IPS-15b (cell line): ENCODE data around the gene CDH12.

Experiments used
- H3K27me3 ChIP-seq: one replicate; pipeline ENCODE4 v1.6.1; 2013; ENCODE audit warnings: low read length; ENCODE audit not compliant: control insufficient read depth, insufficient read depth
- H3K36me3 ChIP-seq: one replicate; pipeline ENCODE4 v1.6.1; 2013; ENCODE audit warnings: low read length; ENCODE audit not compliant: control insufficient read depth, insufficient read depth
- H3K4me1 ChIP-seq: one replicate; pipeline ENCODE4 v1.6.1; 2013; ENCODE audit warnings: mild to moderate bottlenecking, low read length; ENCODE audit not compliant: control insufficient read depth, insufficient read depth
- H3K4me3 ChIP-seq: one replicate; pipeline ENCODE4 v1.5.1; 2013; ENCODE audit warnings: low read depth, low read length
- H3K9ac ChIP-seq: one replicate; pipeline ENCODE4 v1.6.1; 2013; ENCODE audit warnings: low read depth, mild to moderate bottlenecking, low read length
- H3K9me3 ChIP-seq: one replicate; pipeline ENCODE4 v1.6.1; 2013; ENCODE audit warnings: mild to moderate bottlenecking, low read length; ENCODE audit not compliant: control insufficient read depth, insufficient read depth

Gene CDH12

GRCh38 chr5:21806271-21806670 is 1046.9 kb downstream of the CDH12 start:
- no peaks in the 10 kb centered on the region for H3K36me3 ChIP-seq
- H3K4me1 ChIP-seq = no peaks in the 10 kb centered on the region
- H3K27me3 ChIP-seq = no peaks in the 10 kb centered on the region
- H3K9ac ChIP-seq = no peak overlapping the region
- H3K4me3 ChIP-seq = no peak overlapping the region
- no peaks in the 10 kb centered on the region for H3K9me3 ChIP-seq

DNA sequence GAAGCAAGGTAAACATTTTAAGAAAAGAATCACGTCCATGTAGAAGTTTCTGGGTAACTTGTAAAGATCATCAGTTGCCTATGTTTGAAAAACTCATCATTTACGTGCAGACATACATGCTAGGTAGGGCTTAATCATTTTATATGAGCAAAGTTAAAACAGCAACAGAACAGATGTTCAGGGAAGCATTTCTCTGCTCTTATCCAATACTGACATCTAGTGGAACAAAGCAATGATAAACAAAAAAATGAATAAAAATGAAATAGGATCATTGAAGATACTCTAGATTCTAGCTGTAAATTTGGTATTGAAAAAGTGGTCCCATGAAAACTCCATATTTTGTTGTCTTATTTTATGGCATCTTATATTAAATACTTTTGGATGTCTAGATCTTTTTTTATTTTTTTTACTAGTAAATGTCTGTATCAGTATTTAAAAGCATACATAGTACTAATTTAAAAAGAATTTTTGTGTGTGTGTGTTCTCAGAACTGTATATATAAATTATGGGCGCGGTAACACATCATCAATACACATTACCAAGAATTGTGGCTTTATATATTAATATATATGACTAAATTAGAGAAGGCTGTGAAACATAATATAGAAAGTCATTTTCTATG is 1050.2 kb downstream of the CDH12 start:
- H3K36me3 ChIP-seq = no peaks in the 10 kb centered on the region
- no peak overlapping the region for H3K9ac ChIP-seq
- no peaks in the 10 kb centered on the region for H3K4me1 ChIP-seq
- H3K4me3 ChIP-seq = no peak overlapping the region
- H3K9me3 ChIP-seq = no peaks in the 10 kb centered on the region
- no peaks in the 10 kb centered on the region for H3K27me3 ChIP-seq

GRCh38 chr5:21802100-21802499 is 1051.0 kb downstream of the CDH12 start:
- H3K4me1 ChIP-seq = no peaks in the 10 kb centered on the region
- H3K36me3 ChIP-seq = no peaks in the 10 kb centered on the region
- no peak overlapping the region for H3K4me3 ChIP-seq
- no peaks in the 10 kb centered on the region for H3K27me3 ChIP-seq
- H3K9me3 ChIP-seq = no peaks in the 10 kb centered on the region
- H3K9ac ChIP-seq = no peak overlapping the region

DNA sequence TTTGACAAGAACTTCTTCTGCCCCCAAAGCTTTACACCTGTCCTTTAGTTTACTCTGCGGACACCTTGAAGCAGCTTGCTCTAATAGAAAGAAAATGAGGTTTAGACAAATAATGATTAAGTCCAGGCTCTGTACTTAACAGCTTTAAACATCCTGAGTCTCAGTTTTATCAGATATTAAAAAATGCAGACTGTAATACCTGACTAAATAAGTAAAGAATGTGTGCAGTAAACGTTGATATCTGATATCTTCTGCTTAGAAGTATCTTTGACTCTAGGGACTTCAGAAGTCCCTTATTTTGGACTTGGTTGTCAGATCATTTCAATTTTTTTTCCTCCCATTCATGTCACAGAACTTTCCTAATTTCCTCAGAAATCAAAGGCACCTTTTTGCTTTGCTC is 1060.4 kb downstream of the CDH12 start:
- H3K9ac ChIP-seq = no peak overlapping the region

DNA sequence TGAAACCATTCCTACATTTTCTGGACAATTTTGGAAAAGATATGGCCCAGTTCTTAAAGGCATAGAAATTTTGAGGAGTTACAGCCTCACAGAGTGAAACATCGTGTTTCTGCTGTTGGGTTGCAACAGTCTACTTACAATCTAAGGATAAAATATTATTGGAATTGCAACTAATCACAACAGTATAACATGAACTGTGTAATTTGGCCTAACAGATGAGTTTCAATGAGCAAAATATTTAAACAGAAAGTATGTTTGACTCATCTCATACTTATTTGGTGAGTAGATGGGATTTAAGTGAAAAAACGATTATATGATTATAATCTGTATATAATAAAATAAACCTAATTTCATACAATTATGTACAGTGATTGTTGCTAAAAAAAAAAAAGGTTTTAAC is 1061.8 kb downstream of the CDH12 start:
- H3K27me3 ChIP-seq = no peaks in the 10 kb centered on the region

More for the DNA sequence above, 1060.4 kb downstream of the CDH12 start:
- H3K36me3 ChIP-seq = no peaks in the 10 kb centered on the region
- no peaks in the 10 kb centered on the region for H3K9me3 ChIP-seq
- H3K4me1 ChIP-seq = no peaks in the 10 kb centered on the region
- no peak overlapping the region for H3K4me3 ChIP-seq
- H3K27me3 ChIP-seq = no peaks in the 10 kb centered on the region

DNA sequence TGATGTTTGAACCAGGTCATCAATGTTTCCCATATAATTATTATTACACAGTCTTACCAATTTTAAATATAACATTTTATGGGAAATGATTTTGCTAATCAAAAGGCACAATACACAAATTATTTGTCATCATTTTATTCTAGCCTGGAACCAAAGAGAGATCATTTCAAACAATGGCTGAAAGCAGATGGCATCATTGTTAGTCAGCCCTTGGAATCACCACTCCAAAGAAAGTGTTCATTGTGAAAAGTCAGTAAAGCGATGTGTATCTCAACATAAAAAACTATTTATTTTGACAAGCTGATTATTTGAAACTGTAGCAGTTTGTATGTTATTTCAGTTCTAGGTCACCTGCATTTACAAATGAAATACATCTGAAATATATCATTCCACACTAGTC is 1068.7 kb downstream of the CDH12 start:
- Histone ChIP-seq H3K9ac (no peak overlapping the region), H3K4me1 (no peaks in the 10 kb centered on the region), H3K27me3 (no peaks in the 10 kb centered on the region), H3K4me3 (no peak overlapping the region), H3K36me3 (no peaks in the 10 kb centered on the region), H3K9me3 (no peaks in the 10 kb centered on the region)

More for the DNA sequence above, 1061.8 kb downstream of the CDH12 start:
- no peak overlapping the region for H3K4me3 ChIP-seq
- H3K9ac ChIP-seq = no peak overlapping the region
- H3K9me3 ChIP-seq = no peaks in the 10 kb centered on the region
- H3K4me1 ChIP-seq = no peaks in the 10 kb centered on the region
- no peaks in the 10 kb centered on the region for H3K36me3 ChIP-seq

DNA sequence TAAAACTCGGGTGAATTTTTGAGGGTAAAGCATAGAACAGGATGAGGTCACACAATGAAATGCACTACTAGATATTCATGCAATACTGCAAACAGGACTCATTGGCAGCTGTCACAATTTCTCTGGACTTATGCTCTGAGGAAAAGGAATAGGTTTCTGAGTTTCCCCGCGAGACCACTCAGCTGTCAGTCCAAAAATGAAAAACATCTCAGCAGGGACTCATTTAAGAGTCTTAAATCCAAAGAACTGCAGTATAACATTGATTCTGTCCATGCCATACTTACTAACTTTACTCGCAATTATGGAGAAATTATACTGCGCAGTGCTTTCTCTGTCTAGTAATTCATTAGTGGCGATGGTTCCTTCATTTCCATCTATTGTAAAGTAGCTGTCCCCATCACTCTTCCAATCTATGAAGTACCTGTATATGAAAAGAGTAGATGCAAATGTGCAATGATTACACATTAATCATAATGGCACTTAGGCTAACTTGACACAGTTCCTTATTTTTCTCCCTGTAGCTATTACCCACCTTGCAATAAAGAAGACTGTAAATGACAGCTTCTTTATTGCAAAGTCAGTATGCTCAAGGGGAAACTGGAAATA is 1070.0 kb downstream of the CDH12 start:
- no peaks in the 10 kb centered on the region for H3K4me1 ChIP-seq
- H3K27me3 ChIP-seq = no peaks in the 10 kb centered on the region
- H3K4me3 ChIP-seq = no peak overlapping the region
- H3K36me3 ChIP-seq = no peaks in the 10 kb centered on the region
- H3K9ac ChIP-seq = no peak overlapping the region
- H3K9me3 ChIP-seq = no peaks in the 10 kb centered on the region

- Histone ChIP-seq H3K4me3 (no peak overlapping the region), H3K36me3 (no peaks in the 10 kb centered on the region), H3K9me3 (no peaks in the 10 kb centered on the region), H3K27me3 (no peaks in the 10 kb centered on the region), H3K4me1 (no peaks in the 10 kb centered on the region), H3K9ac (no peak overlapping the region)
These were observed 1076.7 kb downstream of the CDH12 start for GRCh38 chr5:21776466-21776865.

- no peaks in the 10 kb centered on the region for H3K27me3 ChIP-seq
- H3K4me1 ChIP-seq = no peaks in the 10 kb centered on the region
- no peaks in the 10 kb centered on the region for H3K36me3 ChIP-seq
- H3K4me3 ChIP-seq = no peak overlapping the region
- H3K9ac ChIP-seq = no peak overlapping the region
- H3K9me3 ChIP-seq = no peaks in the 10 kb centered on the region
These were observed 1078.3 kb downstream of the CDH12 start for GRCh38 chr5:21774801-21775200.

DNA sequence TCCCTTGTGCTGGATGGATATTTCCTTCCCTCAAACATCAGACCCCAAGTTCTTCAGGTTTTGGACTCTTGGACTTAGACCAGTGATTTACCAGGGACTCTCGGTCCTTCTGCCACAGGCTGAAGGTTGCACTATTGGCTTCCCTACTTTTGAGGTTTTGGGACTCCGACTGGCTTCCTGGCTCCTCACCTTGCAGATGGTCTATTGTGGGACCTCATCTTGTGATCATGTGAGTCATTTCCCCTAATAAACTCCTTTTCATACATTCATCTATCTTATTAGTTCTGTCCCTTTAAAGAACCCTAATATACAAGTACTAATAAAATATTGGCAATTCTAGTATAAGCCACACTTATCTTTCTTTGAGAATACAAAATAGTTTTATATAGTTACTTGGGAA is 1078.9 kb downstream of the CDH12 start:
- no peaks in the 10 kb centered on the region for H3K4me1 ChIP-seq
- H3K27me3 ChIP-seq = no peaks in the 10 kb centered on the region
- no peaks in the 10 kb centered on the region for H3K36me3 ChIP-seq
- no peak overlapping the region for H3K9ac ChIP-seq
- H3K9me3 ChIP-seq = no peaks in the 10 kb centered on the region
- H3K4me3 ChIP-seq = no peak overlapping the region

- Histone ChIP-seq H3K9ac (no peak overlapping the region), H3K27me3 (no peaks in the 10 kb centered on the region), H3K9me3 (no peaks in the 10 kb centered on the region), H3K4me1 (no peaks in the 10 kb centered on the region), H3K36me3 (no peaks in the 10 kb centered on the region), H3K4me3 (no peak overlapping the region)
These were observed 1079.7 kb downstream of the CDH12 start for GRCh38 chr5:21773456-21773855.

- H3K36me3 ChIP-seq = no peaks in the 10 kb centered on the region
- H3K9ac ChIP-seq = no peak overlapping the region
These were observed 1087.7 kb downstream of the CDH12 start for GRCh38 chr5:21765406-21765805.

More at GRCh38 chr5:21765406-21765805, 1087.7 kb downstream of the CDH12 start:
- Histone ChIP-seq H3K9me3 (no peaks in the 10 kb centered on the region), H3K4me1 (no peaks in the 10 kb centered on the region), H3K27me3 (no peaks in the 10 kb centered on the region), H3K4me3 (no peak overlapping the region)
